Left kidney (tissue), 2 donors: Measurements from ENCODE around the gene PPP2R1A. TPM values are rescaled to one million over a fixed set of nuclear protein-coding genes. Genes with fewer than 3 reads are reported as not detected.
"Not testable (repeated sequence)": the region's sequence is repeated elsewhere in the genome, so short reads cannot be mapped to it uniquely, and the experiment has no call there.

Source experiments
- DNase-seq: peaks from one replicate; pipeline ENCODE4 v3.0.0-alpha.2; 2013
- polyA plus RNA-seq: library from polyadenylated mRNA; unstranded; fragments of 120-200 nt; gene quantifications from one replicate; pipeline ENCODE4 v1.2.1, GENCODE V29; 2013; ENCODE audit not compliant: insufficient read length

The PPP2R1A gene
- polyA plus RNA-seq, 1 donor: 396 TPM

GRCh38 chr19:52237771-52238400, 48.0 kb downstream of the PPP2R1A start:
- peak; percentile 54 for DNase-seq

- DNase-seq: no peak
These were observed 54.2 kb downstream of the PPP2R1A start for GRCh38 chr19:52244021-52244420.

GRCh38 chr19:52248241-52248640, 58.4 kb downstream of the PPP2R1A start:
- peak; percentile 24 for DNase-seq

GRCh38 chr19:52258426-52258825, 68.6 kb downstream of the PPP2R1A start:
- DNase-seq: no peak

- not testable (repeated sequence) for DNase-seq
These were observed 75.7 kb downstream of the PPP2R1A start for GRCh38 chr19:52265556-52265955.

GRCh38 chr19:52269338-52270261, 79.7 kb downstream of the PPP2R1A start, which contains the start of gene ZNF766:
Gene ZNF766, plus strand, starts transcription at chr19:52269587. Its CDS starts 27 bp downstream, at chr19:52269614.
- DNase-seq: peak; percentile 93

- peak; percentile 11 for DNase-seq
These were observed 80.5 kb downstream of the PPP2R1A start for GRCh38 chr19:52270266-52270885.

GRCh38 chr19:52273301-52273700, 83.4 kb downstream of the PPP2R1A start:
- DNase-seq: no peak

- DNase-seq: no peak
These were observed 84.3 kb downstream of the PPP2R1A start for GRCh38 chr19:52274191-52274590.

- DNase-seq: no peak
These were observed 86.1 kb downstream of the PPP2R1A start for GRCh38 chr19:52275988-52276387.

- DNase-seq: no peak
These were observed 87.6 kb downstream of the PPP2R1A start for GRCh38 chr19:52277471-52277870.

Other genes starting within 250 kb of the PPP2R1A start
- 22.2 TPM for gene ZNF350, start 203.2 kb upstream of the PPP2R1A start, polyA plus RNA-seq
- gene ZNF615, start 181.8 kb upstream of the PPP2R1A start, polyA plus RNA-seq: 24.1 TPM
- 20.0 TPM for gene ZNF614, start 161.7 kb upstream of the PPP2R1A start, polyA plus RNA-seq
- 26.6 TPM for gene ZNF432, start 141.2 kb upstream of the PPP2R1A start, polyA plus RNA-seq
- 27.5 TPM for gene ZNF841, start 94.3 kb upstream of the PPP2R1A start, polyA plus RNA-seq
- 24.0 TPM for gene ZNF616, start 50.1 kb upstream of the PPP2R1A start, polyA plus RNA-seq
- 19.2 TPM for gene ZNF836, start 18.4 kb upstream of the PPP2R1A start, polyA plus RNA-seq
- gene ZNF766, start 79.5 kb downstream of the PPP2R1A start, polyA plus RNA-seq: 22.0 TPM
- 18.3 TPM for gene ZNF480, start 107.1 kb downstream of the PPP2R1A start, polyA plus RNA-seq
- 14.9 TPM for gene ZNF610, start 146.2 kb downstream of the PPP2R1A start, polyA plus RNA-seq
- gene ZNF880, start 179.9 kb downstream of the PPP2R1A start, polyA plus RNA-seq: 31.7 TPM
- gene ZNF528, start 207.8 kb downstream of the PPP2R1A start, polyA plus RNA-seq: 63.3 TPM
- gene ZNF534, start 239.1 kb downstream of the PPP2R1A start, polyA plus RNA-seq: 1.2 TPM